Colonic mucosa (tissue), 4 donors: ENCODE data around the gene SULT2A1. TPM values are rescaled to one million over a fixed set of nuclear protein-coding genes. Genes with fewer than 3 reads are reported as not detected.
A peak's percentile ranks its signal among the peaks of the same experiment; 100 is the strongest.

Experiments used
- DNase-seq: peaks from one replicate; pipeline ENCODE4 v3.0.0-alpha.2; 2020
- H3K27ac ChIP-seq: fragments of 200-600 bp; one replicate; pipeline ENCODE4 v1.8.0; 2021
- H3K27me3 ChIP-seq: fragments of 200-600 bp; one replicate; pipeline ENCODE4 v1.8.0; 2021
- H3K36me3 ChIP-seq: fragments of 200-600 bp; one replicate; pipeline ENCODE4 v1.8.0; 2021
- H3K4me1 ChIP-seq: fragments of 200-600 bp; one replicate; pipeline ENCODE4 v1.8.0; 2021; ENCODE audit warnings: mild to moderate bottlenecking
- H3K4me3 ChIP-seq: fragments of 200-600 bp; one replicate; pipeline ENCODE4 v1.8.0; 2021
- H3K9ac ChIP-seq, 2 donors: one replicate each; pipeline ENCODE4 v1.7.0; 2013; ENCODE audit warnings: control low read depth in 2 of 2, low read depth in 2 of 2, low read length in 2 of 2
- H3K9me3 ChIP-seq: fragments of 200-600 bp; one replicate; pipeline ENCODE4 v1.8.0; 2021
- CTCF ChIP-seq: fragments of 200-600 bp; IDR thresholded peaks from one replicate; pipeline ENCODE4 v1.8.0; 2022; ENCODE audit warnings: antibody characterized with exemption, mild to moderate bottlenecking
- intact Hi-C: fragments of 100-400 bp; cut with DNase I; formaldehyde crosslinking; loops from one replicate; pipeline ENCODE4 v1.14.1; 2022
- total RNA-seq, 2 donors: library from RNA; stranded (reverse); fragmentation: NEBNext Ultra II Directional in 1 of 2; extraction: Animal tissue kit (Norgen Biotek cat#: 25700) in 1 of 2; gene quantifications; one replicate each; pipeline ENCODE4 v1.2.1, GENCODE V29; 2021
- donor health status: healthy.
- donor health status: DM: no; HTN: no; CAD: no.
- donor health status: DM: no; HTN: no; CAD: no.

The SULT2A1 gene
- total RNA-seq, 2 donors from 2014 or later: 0.64 to 1.1 TPM

DNA sequence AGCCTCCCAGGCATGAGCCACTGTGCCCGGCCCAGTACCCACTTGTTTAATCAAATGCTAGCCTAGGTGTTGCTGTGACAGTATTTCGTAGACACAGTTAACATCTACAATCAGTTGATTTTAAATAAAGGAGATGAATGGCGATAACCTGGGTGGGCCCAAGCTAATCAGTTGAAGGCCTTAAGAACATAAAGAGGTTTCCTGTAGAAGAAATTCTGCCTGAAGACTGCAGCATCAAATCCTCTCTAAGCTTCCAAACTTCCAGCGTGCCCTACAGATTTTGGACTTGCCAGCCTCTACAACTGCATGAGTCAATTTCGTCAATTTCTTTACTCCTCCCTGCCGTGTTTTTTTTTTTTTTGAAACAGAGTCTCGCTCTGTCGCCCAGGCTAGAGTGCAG, 13.2 kb upstream of the SULT2A1 start:
- intact Hi-C loops: no loop called here
- no peaks in the 10 kb centered on the region for H3K4me1 ChIP-seq
- H3K36me3 ChIP-seq: no peaks in the 10 kb centered on the region
- H3K9me3 ChIP-seq: no peaks in the 10 kb centered on the region
- peaks cover 3% of the 10 kb centered on the region for H3K27me3 ChIP-seq
- H3K4me3 ChIP-seq: no peak overlapping the region
- DNase-seq: no peak
- no peak for TF ChIP-seq CTCF
- no peak overlapping the region for H3K9ac ChIP-seq
- no peak overlapping the region for H3K27ac ChIP-seq

DNA sequence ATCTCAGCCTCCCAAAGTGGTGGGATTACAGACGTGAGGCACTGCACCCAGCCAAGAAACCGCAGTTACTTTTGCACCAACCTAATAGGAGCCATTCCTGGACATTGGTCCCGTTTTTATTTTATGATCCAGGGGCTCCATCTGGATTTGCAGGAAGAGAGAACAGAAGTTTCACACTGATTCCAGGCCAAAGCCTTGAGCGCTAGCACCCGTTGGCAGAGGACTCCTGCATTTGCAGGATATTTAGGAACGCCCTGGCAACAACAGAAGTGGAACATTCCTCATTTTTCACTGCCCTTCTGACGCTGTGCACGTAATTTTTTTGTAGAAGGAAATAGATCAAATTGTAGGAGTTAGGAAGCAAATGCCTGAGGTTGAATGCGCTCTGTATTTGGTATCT, 11.7 kb upstream of the SULT2A1 start:
- H3K27ac ChIP-seq: no peak overlapping the region
- no peak overlapping the region for H3K9ac ChIP-seq
- H3K9me3 ChIP-seq: no peaks in the 10 kb centered on the region
- no peak for TF ChIP-seq CTCF
- intact Hi-C loops: no loop called here
- H3K36me3 ChIP-seq: no peaks in the 10 kb centered on the region
- peaks cover under 1% of the 10 kb centered on the region for H3K27me3 ChIP-seq
- H3K4me3 ChIP-seq: no peak overlapping the region
- no peaks in the 10 kb centered on the region for H3K4me1 ChIP-seq
- no peak for DNase-seq

- no peaks in the 10 kb centered on the region for H3K4me1 ChIP-seq
- no peak overlapping the region for H3K4me3 ChIP-seq
- peak; percentile 56 for DNase-seq
- no peaks in the 10 kb centered on the region for H3K27me3 ChIP-seq
- no peaks in the 10 kb centered on the region for H3K36me3 ChIP-seq
- intact Hi-C loops: no loop called here
- H3K9ac ChIP-seq: no peak overlapping the region
- no peak overlapping the region for H3K27ac ChIP-seq
- H3K9me3 ChIP-seq: no peaks in the 10 kb centered on the region
- TF ChIP-seq CTCF: no peak
These were observed 10.7 kb upstream of the SULT2A1 start for GRCh38 chr19:47896773-47897172.

- Histone ChIP-seq H3K4me1 (no peaks in the 10 kb centered on the region), H3K27me3 (no peaks in the 10 kb centered on the region), H3K9ac (no peak overlapping the region), H3K9me3 (no peaks in the 10 kb centered on the region), H3K36me3 (no peaks in the 10 kb centered on the region), H3K4me3 (no peak overlapping the region), H3K27ac (no peak overlapping the region)
- intact Hi-C loops: no loop called here
- DNase-seq: no peak
- TF ChIP-seq CTCF: no peak
These were observed 9.9 kb upstream of the SULT2A1 start for GRCh38 chr19:47896019-47896418.

DNA sequence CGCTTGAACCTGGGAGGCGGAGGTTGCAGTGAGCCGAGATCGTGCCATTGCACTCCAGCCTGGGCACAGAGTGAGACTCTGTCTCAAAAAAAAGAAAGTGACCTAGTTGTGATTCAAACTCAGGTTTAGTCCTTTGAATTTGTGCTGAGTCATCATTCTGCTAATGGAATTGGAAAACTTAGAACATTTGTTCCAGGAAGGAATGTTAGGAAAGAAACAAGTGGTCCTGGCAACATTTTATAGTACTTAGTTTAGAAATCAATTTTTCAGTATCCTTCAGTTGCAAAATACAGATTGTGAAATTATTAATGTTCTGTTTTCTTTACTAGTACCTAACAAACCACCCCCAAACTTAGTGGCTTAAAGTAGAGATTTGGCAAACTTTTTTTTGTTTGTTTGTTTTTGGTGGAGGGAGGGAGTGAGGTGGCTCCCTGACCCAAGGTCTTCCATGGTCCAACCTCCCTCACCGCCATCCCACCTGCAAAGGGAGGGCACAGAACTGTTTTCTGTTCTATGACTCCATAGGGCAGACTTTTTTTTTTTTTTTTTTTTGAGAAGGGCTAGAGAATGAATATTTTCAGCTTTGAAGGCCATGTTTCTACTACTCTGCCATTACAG, 9.2 kb upstream of the SULT2A1 start:
- Histone ChIP-seq H3K4me1 (no peaks in the 10 kb centered on the region), H3K27ac (no peak overlapping the region), H3K4me3 (no peak overlapping the region), H3K27me3 (no peaks in the 10 kb centered on the region), H3K9ac (no peak overlapping the region), H3K36me3 (no peaks in the 10 kb centered on the region), H3K9me3 (no peaks in the 10 kb centered on the region)
- DNase-seq: no peak
- intact Hi-C loops: no loop called here
- no peak for TF ChIP-seq CTCF
